ENCODE measurements around the gene DGKK.

The DGKK gene

GRCh38 chrX:50470103-50471031 lies at the start of gene DGKK:
Gene DGKK, minus strand, starts transcription at chrX:50470825. Its CDS starts 147 bp downstream, at chrX:50470678.
- no peak for DNase-seq (ENCODE audit: low read depth)
- no peak within 1 kb of the TSS for H3K4me3 ChIP-seq (ENCODE audit: low read length)
- no peak for TF ChIP-seq CTCF (conservative IDR thresholded peaks at IDR 0.05; ENCODE audit: low read length)

- TF ChIP-seq CTCF (conservative IDR thresholded peaks at IDR 0.05; ENCODE audit: low read length), result no peak
- no peak overlapping the region for H3K4me3 ChIP-seq (ENCODE audit: low read length)
- no peak for DNase-seq (ENCODE audit: low read depth)
Measured at GRCh38 chrX:50514811-50515210, 44.2 kb upstream of the DGKK start.

GRCh38 chrX:50497114-50497513 lies 26.5 kb upstream of the DGKK start:
- DNase-seq (ENCODE audit: low read depth), result no peak
- H3K4me3 ChIP-seq (ENCODE audit: low read length), result no peak overlapping the region
- TF ChIP-seq CTCF (conservative IDR thresholded peaks at IDR 0.05; ENCODE audit: low read length), result no peak

- TF ChIP-seq CTCF (conservative IDR thresholded peaks at IDR 0.05; ENCODE audit: low read length), result no peak
- DNase-seq (ENCODE audit: low read depth), result no peak
Measured at GRCh38 chrX:50495616-50496015, 25.0 kb upstream of the DGKK start.

GRCh38 chrX:50492720-50493119 lies 22.1 kb upstream of the DGKK start:
- no peak overlapping the region for H3K4me3 ChIP-seq (ENCODE audit: low read length)
- no peak for TF ChIP-seq CTCF (conservative IDR thresholded peaks at IDR 0.05; ENCODE audit: low read length)
- no peak for DNase-seq (ENCODE audit: low read depth)

More at GRCh38 chrX:50495616-50496015, 25.0 kb upstream of the DGKK start:
- H3K4me3 ChIP-seq (ENCODE audit: low read length), result no peak overlapping the region

DNA sequence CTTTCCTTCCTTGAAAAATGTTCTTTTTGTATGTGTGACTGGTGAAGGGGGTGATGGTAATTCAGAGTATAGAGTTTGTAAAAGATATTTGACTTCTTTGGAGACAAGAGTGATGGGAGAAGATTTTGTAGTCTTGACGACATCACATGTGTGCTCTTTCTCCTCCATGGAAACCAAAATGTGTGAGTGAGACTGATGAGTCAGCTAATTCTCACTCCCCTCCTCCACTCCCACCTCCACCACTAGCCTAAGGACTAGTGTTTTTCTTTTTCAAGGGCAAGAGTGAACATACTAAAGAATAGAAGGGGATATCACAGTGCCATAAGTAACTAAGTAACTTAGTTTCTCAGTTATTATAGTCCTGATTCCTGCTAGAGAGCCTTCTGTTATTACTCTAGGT lies 14.0 kb upstream of the DGKK start:
- no peak overlapping the region for H3K4me3 ChIP-seq (ENCODE audit: low read length)
- TF ChIP-seq CTCF (conservative IDR thresholded peaks at IDR 0.05; ENCODE audit: low read length), result no peak
- DNase-seq (ENCODE audit: low read depth), result no peak

- H3K4me3 ChIP-seq (ENCODE audit: low read length), result no peak overlapping the region
- no peak for TF ChIP-seq CTCF (conservative IDR thresholded peaks at IDR 0.05; ENCODE audit: low read length)
- no peak for DNase-seq (ENCODE audit: low read depth)
Measured at GRCh38 chrX:50483283-50483682, 12.7 kb upstream of the DGKK start.
